Measurements from ENCODE around the gene RALGAPA2. TPM values are rescaled to one million over a fixed set of nuclear protein-coding genes. Genes with fewer than 3 reads are reported as not detected.

Gene RALGAPA2
- total and polyA plus RNA-seq, 2 experiments from 2014 or later, result 1.3 to 2.6 TPM

GRCh38 chr20:20446425-20447015 is 265.9 kb downstream of the RALGAPA2 start:
- no peaks in the 10 kb centered on the region for H3K9me2 ChIP-seq (ENCODE audit: insufficient read depth)
- no peaks in the 10 kb centered on the region for H3K79me2 ChIP-seq (ENCODE audit: insufficient read depth)
- no peak overlapping the region for H3K4me3 ChIP-seq
- H3K36me3 ChIP-seq (ENCODE audit: low read depth), result no peaks in the 10 kb centered on the region
- H3K9ac ChIP-seq, result no peak overlapping the region
- H2AFZ ChIP-seq, result no peak overlapping the region
- no peak overlapping the region for H3K27ac ChIP-seq
- TF ChIP-seq EZH2phosphoT487 (IDR thresholded peaks at IDR 0.05; ENCODE audit: insufficient read depth, low read depth), result no peak
- no peak for TF ChIP-seq EZH2 (IDR thresholded peaks at IDR 0.05; ENCODE audit: insufficient read depth, poor library complexity, severe bottlenecking)
- no peaks in the 10 kb centered on the region for H3K9me3 ChIP-seq (ENCODE audit: low read depth)
- H4K20me1 ChIP-seq (ENCODE audit: insufficient read depth), result no peaks in the 10 kb centered on the region
- no peaks in the 10 kb centered on the region for H3F3A ChIP-seq (ENCODE audit: insufficient read depth)
- H3K27me3 ChIP-seq (replicated peaks; ENCODE audit: insufficient read depth), result no peaks in the 10 kb centered on the region
- H3K4me1 ChIP-seq (ENCODE audit: insufficient read depth), result no peaks in the 10 kb centered on the region; the same call in 1 of the 2 replicates
- H3K4me2 ChIP-seq (ENCODE audit: unreplicated experiment), result no peak overlapping the region
- in situ Hi-C loops (cut with MboI), result no loop called here
- 92 to 93% methylated on average over 5 of the region's 5 CpGs for WGBS, 2 experiments (ENCODE audit: low coverage in 1 of 2, low lambda C conversion rate in 2 of 2, missing lambda C conversion rate in 2 of 2)
- no peak for DNase-seq

GRCh38 chr20:20446001-20446400 is 266.4 kb downstream of the RALGAPA2 start:
- Histone ChIP-seq H3K36me3 (ENCODE audit: low read depth) (no peaks in the 10 kb centered on the region), H3K4me1 (ENCODE audit: insufficient read depth) (no peaks in the 10 kb centered on the region), H3K9ac (no peak overlapping the region), H3K9me2 (ENCODE audit: insufficient read depth) (no peaks in the 10 kb centered on the region), H3F3A (ENCODE audit: insufficient read depth) (no peaks in the 10 kb centered on the region), H3K4me3 (no peak overlapping the region), H4K20me1 (ENCODE audit: insufficient read depth) (no peaks in the 10 kb centered on the region), H3K79me2 (ENCODE audit: insufficient read depth) (no peaks in the 10 kb centered on the region), H3K27me3 (replicated peaks; ENCODE audit: insufficient read depth) (no peaks in the 10 kb centered on the region), H3K4me2 (ENCODE audit: unreplicated experiment) (no peak overlapping the region), H2AFZ (no peak overlapping the region), H3K27ac (no peak overlapping the region), H3K9me3 (ENCODE audit: low read depth) (no peaks in the 10 kb centered on the region)
- DNase-seq, result no peak
- TF ChIP-seq EZH2phosphoT487 (IDR thresholded peaks at IDR 0.05; ENCODE audit: insufficient read depth, low read depth) (no peak), EZH2 (IDR thresholded peaks at IDR 0.05; ENCODE audit: insufficient read depth, poor library complexity, severe bottlenecking) (no peak)
- in situ Hi-C loops (cut with MboI), result no loop called here

GRCh38 chr20:20443504-20443903 is 268.9 kb downstream of the RALGAPA2 start:
- in situ Hi-C loops (cut with MboI), result no loop called here
- Histone ChIP-seq H3K4me3 (no peak overlapping the region), H2AFZ (no peak overlapping the region), H4K20me1 (ENCODE audit: insufficient read depth) (no peaks in the 10 kb centered on the region), H3K27ac (no peak overlapping the region), H3F3A (ENCODE audit: insufficient read depth) (no peaks in the 10 kb centered on the region), H3K27me3 (replicated peaks; ENCODE audit: insufficient read depth) (no peaks in the 10 kb centered on the region), H3K9me3 (ENCODE audit: low read depth) (no peaks in the 10 kb centered on the region), H3K9me2 (ENCODE audit: insufficient read depth) (no peaks in the 10 kb centered on the region), H3K4me1 (ENCODE audit: insufficient read depth) (no peaks in the 10 kb centered on the region), H3K4me2 (ENCODE audit: unreplicated experiment) (no peak overlapping the region), H3K9ac (no peak overlapping the region), H3K36me3 (ENCODE audit: low read depth) (no peaks in the 10 kb centered on the region), H3K79me2 (ENCODE audit: insufficient read depth) (no peaks in the 10 kb centered on the region)
- whole genome bisulfite sequencing, 2 experiments (ENCODE audit: low coverage in 1 of 2, low lambda C conversion rate in 2 of 2, missing lambda C conversion rate in 2 of 2), result 85 to 90% methylated on average over 4 of the region's 4 CpGs
- TF ChIP-seq EZH2phosphoT487 (IDR thresholded peaks at IDR 0.05; ENCODE audit: insufficient read depth, low read depth), result no peak
- no peak for TF ChIP-seq EZH2 (IDR thresholded peaks at IDR 0.05; ENCODE audit: insufficient read depth, poor library complexity, severe bottlenecking)
- no peak for DNase-seq

- in situ Hi-C loops (cut with MboI), result no loop called here
- H3K27ac ChIP-seq, result no peak overlapping the region
- H3K9ac ChIP-seq, result no peak overlapping the region
- no peaks in the 10 kb centered on the region for H3K9me3 ChIP-seq (ENCODE audit: low read depth)
- no peak for TF ChIP-seq EZH2 (IDR thresholded peaks at IDR 0.05; ENCODE audit: insufficient read depth, poor library complexity, severe bottlenecking)
- no peak for TF ChIP-seq EZH2phosphoT487 (IDR thresholded peaks at IDR 0.05; ENCODE audit: insufficient read depth, low read depth)
- no peaks in the 10 kb centered on the region for H3K36me3 ChIP-seq (ENCODE audit: low read depth)
- no peaks in the 10 kb centered on the region for H3F3A ChIP-seq (ENCODE audit: insufficient read depth)
- no peak overlapping the region for H3K4me2 ChIP-seq (ENCODE audit: unreplicated experiment)
- no peak overlapping the region for H3K4me3 ChIP-seq
- no peaks in the 10 kb centered on the region for H3K79me2 ChIP-seq (ENCODE audit: insufficient read depth)
- H3K9me2 ChIP-seq (ENCODE audit: insufficient read depth), result no peaks in the 10 kb centered on the region
- H2AFZ ChIP-seq, result no peak overlapping the region
- no peaks in the 10 kb centered on the region for H3K4me1 ChIP-seq (ENCODE audit: insufficient read depth)
- no peak for DNase-seq
- 89 to 94% methylated on average over 2 of the region's 2 CpGs for WGBS, 2 experiments (ENCODE audit: low coverage in 1 of 2, low lambda C conversion rate in 2 of 2, missing lambda C conversion rate in 2 of 2)
- no peaks in the 10 kb centered on the region for H3K27me3 ChIP-seq (replicated peaks; ENCODE audit: insufficient read depth)
- H4K20me1 ChIP-seq (ENCODE audit: insufficient read depth), result no peaks in the 10 kb centered on the region
These were observed 270.0 kb downstream of the RALGAPA2 start for GRCh38 chr20:20442466-20442865.

Data from GM23248 (cell line).